SH-SY5Y (cell line): Measurements from ENCODE around the gene IP6K3.

Experiments
- GATA2 ChIP-seq: IDR thresholded peaks from 2 replicates; pipeline ENCODE4 v1.6.1; 2011; ENCODE audit warnings: mild to moderate bottlenecking, low read depth, low read length
- GATA3 ChIP-seq: IDR thresholded peaks from 2 replicates; pipeline ENCODE4 v1.6.1; 2011; ENCODE audit warnings: low read depth, mild to moderate bottlenecking, low read length, moderate library complexity

GRCh38 chr6:33739571-33739970, 7.1 kb downstream of the IP6K3 start:
- TF ChIP-seq GATA3 = no peak
- no peak for TF ChIP-seq GATA2
